Choroid plexus epithelial cell (primary cell): Measurements from ENCODE around the gene NRXN2.

Experiments
- DNase-seq: peaks from one replicate; pipeline ENCODE4 v3.0.0-alpha.2; 2010; ENCODE audit warnings: low read depth
- H3K4me3 ChIP-seq: 2 replicates; pipeline ENCODE4 v1.5.1; 2011; ENCODE audit warnings: low read depth, mild to moderate bottlenecking, control low read depth, low read length, moderate library complexity
- TF ChIP-seq, protein P1 (sequence below): conservative IDR thresholded peaks from 2 replicates; pipeline ENCODE4 v1.5.1; 2011; ENCODE audit warnings: low read depth, mild to moderate bottlenecking, control low read depth, inconsistent platforms, low read length, moderate library complexity

Gene NRXN2

DNA sequence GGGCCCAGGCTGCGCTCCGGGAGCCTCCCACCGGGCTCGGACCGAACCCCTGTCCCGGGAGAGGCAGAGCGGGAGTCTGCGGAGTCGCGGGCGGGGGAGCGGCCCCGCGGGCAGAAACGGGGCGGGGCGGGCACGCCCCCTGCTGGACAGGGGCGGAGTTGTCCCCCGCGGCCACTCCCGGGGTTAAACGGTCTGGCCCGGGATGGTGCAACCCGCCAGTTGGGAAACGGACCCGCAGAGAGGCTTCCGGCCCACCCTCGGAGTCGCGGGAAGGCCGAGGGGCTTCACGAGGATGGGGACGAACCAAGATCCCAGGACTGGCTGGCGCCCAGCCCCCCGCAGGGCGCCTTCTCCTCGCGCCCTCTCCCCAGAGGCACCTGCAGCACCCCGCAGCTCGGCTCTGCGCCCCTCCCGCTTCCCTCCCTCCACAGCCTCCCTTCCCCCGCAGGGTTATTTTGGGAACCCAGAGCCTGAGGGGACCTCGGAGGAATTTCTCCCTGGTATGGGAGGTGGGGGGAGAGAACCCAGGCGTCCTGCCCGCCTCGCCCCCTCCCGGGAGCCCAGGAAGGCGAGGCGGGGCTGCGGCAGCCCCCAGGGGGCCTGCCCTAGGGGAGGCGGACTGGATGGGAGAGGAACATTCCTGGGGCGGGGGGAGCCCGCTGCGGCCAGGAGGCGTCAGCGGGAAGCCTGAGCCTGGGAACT is 20.0 kb upstream of the NRXN2 start:
- peak; percentile 92 for DNase-seq
- TF ChIP-seq, protein P1, sequence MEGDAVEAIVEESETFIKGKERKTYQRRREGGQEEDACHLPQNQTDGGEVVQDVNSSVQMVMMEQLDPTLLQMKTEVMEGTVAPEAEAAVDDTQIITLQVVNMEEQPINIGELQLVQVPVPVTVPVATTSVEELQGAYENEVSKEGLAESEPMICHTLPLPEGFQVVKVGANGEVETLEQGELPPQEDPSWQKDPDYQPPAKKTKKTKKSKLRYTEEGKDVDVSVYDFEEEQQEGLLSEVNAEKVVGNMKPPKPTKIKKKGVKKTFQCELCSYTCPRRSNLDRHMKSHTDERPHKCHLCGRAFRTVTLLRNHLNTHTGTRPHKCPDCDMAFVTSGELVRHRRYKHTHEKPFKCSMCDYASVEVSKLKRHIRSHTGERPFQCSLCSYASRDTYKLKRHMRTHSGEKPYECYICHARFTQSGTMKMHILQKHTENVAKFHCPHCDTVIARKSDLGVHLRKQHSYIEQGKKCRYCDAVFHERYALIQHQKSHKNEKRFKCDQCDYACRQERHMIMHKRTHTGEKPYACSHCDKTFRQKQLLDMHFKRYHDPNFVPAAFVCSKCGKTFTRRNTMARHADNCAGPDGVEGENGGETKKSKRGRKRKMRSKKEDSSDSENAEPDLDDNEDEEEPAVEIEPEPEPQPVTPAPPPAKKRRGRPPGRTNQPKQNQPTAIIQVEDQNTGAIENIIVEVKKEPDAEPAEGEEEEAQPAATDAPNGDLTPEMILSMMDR = peak; percentile 65
- peak overlapping the region; percentile 73 for H3K4me3 ChIP-seq

DNA sequence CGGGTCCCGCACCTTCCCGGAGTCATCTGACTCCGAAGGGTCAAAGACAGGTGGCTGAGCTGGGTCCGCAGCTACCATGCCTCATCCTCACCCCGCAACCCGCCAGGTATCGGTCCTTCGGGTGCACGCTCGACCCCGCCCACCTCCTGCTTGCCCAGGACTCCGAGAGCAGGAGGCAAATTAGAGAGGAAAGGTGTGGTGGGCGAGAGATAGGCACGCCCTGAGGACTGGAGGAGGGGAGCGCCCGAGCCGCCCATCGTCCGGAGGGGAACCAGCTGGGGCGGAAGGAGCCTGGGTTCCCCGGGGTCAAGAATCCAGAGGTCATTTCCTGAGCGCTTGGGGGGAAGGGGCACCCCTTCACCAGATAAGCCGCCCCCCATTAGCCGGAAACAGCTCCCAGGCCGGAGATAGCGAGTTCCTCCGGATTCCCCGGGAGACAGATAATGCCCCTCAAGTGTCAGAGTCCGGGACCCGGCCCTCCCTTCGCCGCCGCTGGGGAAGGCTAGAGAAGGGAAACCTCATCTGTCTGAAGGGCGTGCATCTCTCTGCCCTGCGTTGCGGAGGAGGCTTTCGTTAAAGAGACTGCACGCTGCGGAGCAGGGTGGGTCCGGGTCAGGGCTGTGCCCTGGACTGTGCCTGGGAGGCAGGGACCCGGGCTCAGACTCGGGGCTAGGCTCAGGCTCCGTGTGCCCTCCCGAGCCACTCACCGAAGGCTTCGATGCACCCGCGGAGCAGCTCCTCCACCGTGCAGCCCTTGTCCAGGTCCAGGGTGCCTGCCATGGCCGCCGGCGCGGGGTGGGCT is 19.3 kb upstream of the NRXN2 start:
- peak; percentile 47 for DNase-seq
- TF ChIP-seq, protein P1 = peak; percentile 5
- peak overlapping the region; percentile 73 for H3K4me3 ChIP-seq

DNA sequence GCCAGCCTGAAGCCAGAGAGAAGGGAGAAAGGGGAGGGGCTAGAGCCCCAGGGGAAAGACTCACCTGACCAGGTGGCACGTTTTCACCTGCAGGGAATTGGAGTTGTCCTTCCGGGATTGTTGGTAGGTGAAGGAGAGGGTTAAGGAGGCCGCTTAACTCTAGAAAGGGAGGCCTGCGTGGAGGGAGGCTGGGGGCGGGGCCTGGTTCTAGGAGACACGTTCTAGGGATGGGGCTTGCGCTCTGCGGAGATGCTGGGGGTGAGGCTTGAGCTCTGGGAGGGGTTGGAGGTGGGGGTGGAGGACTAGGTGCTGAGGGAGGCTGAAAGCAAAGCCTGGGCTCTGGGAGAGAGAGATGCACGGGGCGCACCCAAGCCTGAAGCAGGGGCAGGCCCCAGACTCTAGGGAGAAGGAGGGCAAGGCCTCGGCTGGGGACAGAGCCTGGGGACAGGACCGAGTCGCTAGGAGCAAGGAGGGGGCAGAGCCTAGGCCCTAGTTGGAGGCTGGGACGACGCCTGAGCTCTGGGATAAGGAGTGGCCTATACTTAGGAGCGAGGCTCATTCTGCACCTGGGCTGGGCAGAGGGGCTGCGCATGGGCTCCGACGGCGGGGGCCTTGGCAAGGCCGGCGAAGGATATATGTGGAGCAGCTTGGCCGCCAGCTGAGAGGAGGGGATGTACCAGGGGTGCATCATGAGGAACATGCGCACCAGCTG is 18.5 kb upstream of the NRXN2 start:
- H3K4me3 ChIP-seq = peak overlapping the region; percentile 73
- TF ChIP-seq, protein P1 = no peak
- no peak for DNase-seq

GRCh38 chr11:64739871-64740270 is 16.9 kb upstream of the NRXN2 start:
- TF ChIP-seq, protein P1 = no peak
- no peak for DNase-seq
- H3K4me3 ChIP-seq = no peak overlapping the region

- no peak overlapping the region for H3K4me3 ChIP-seq
- no peak for DNase-seq
- TF ChIP-seq, protein P1 = no peak
These were observed 13.7 kb upstream of the NRXN2 start for GRCh38 chr11:64736654-64737053.

GRCh38 chr11:64735725-64736259 is 12.8 kb upstream of the NRXN2 start:
- TF ChIP-seq, protein P1 = no peak
- no peak overlapping the region for H3K4me3 ChIP-seq
- DNase-seq = no peak
